GM12873 (cell line): ENCODE data around the gene UNC93A.

Experiments
- CTCF ChIP-seq: IDR thresholded peaks from 2 replicates; pipeline ENCODE4 v1.5.1; 2012; ENCODE audit warnings: low read depth, mild to moderate bottlenecking, moderate library complexity, low read length, control low read depth; ENCODE audit not compliant: insufficient read depth; ENCODE audit errors: missing control alignments

The UNC93A gene

GRCh38 chr6:167299641-167300308 lies 8.7 kb downstream of the UNC93A start:
- no peak for TF ChIP-seq CTCF

- TF ChIP-seq CTCF = no peak
Observed at GRCh38 chr6:167300902-167301777, 10.0 kb downstream of the UNC93A start.

- no peak for TF ChIP-seq CTCF
Observed at GRCh38 chr6:167302074-167302473, 11.0 kb downstream of the UNC93A start.

GRCh38 chr6:167302796-167303195 lies 11.7 kb downstream of the UNC93A start:
- TF ChIP-seq CTCF = no peak

GRCh38 chr6:167303675-167304625 lies 12.8 kb downstream of the UNC93A start:
- TF ChIP-seq CTCF = no peak

- TF ChIP-seq CTCF = no peak
Observed at GRCh38 chr6:167304912-167305311, 13.8 kb downstream of the UNC93A start.

- TF ChIP-seq CTCF = no peak
Observed at GRCh38 chr6:167305796-167306195, 14.7 kb downstream of the UNC93A start.
